RWPE2 (cell line): ENCODE measurements around the gene ASPN.

Experiments used
- ATAC-seq: fragments of 200-7000 bp; cut with Tn5 transposase; 3 replicates; pipeline ENCODE4 v1.9.1; 2021; ENCODE audit warnings: low read depth
- DNase-seq: peaks from one replicate; pipeline ENCODE4 v3.0.0-alpha.2; 2020; ENCODE audit warnings: low spot score
- H3K27ac ChIP-seq: fragments of 450-650 bp; 2 replicates; pipeline ENCODE4 v1.5.1; 2017; ENCODE audit warnings: mild to moderate bottlenecking; ENCODE audit not compliant: poor library complexity, severe bottlenecking
- H3K27me3 ChIP-seq: fragments of 250-450 bp; sonication (Bioruptor Pico); 2 replicates; pipeline ENCODE4 v1.5.1; 2021; ENCODE audit warnings: mild to moderate bottlenecking, moderate library complexity; ENCODE audit not compliant: insufficient read depth, poor library complexity, severe bottlenecking
- H3K36me3 ChIP-seq: fragments of 250-450 bp; sonication (Bioruptor Pico); 2 replicates; pipeline ENCODE4 v1.5.1; 2020; ENCODE audit warnings: low read depth, mild to moderate bottlenecking, moderate library complexity
- H3K4me1 ChIP-seq: fragments of 250-450 bp; sonication (Bioruptor Pico); 2 replicates; pipeline ENCODE4 v1.5.1; 2021; ENCODE audit warnings: mild to moderate bottlenecking, moderate library complexity; ENCODE audit not compliant: insufficient read depth, poor library complexity, severe bottlenecking
- H3K4me3 ChIP-seq: fragments of 250-450 bp; sonication (Bioruptor Pico); 2 replicates; pipeline ENCODE4 v1.5.1; 2021; ENCODE audit warnings: mild to moderate bottlenecking, moderate library complexity; ENCODE audit not compliant: severe bottlenecking
- H3K9me3 ChIP-seq: fragments of 250-450 bp; sonication (Bioruptor Pico); 2 replicates; pipeline ENCODE4 v1.5.1; 2021; ENCODE audit warnings: mild to moderate bottlenecking, moderate library complexity; ENCODE audit not compliant: severe bottlenecking
- CTCF ChIP-seq: fragments of 450-650 bp; IDR thresholded peaks from one replicate; pipeline ENCODE4 v1.5.1; 2017; ENCODE audit warnings: mild to moderate bottlenecking, moderate library complexity; ENCODE audit not compliant: poor library complexity, severe bottlenecking

ASPN gene

DNA sequence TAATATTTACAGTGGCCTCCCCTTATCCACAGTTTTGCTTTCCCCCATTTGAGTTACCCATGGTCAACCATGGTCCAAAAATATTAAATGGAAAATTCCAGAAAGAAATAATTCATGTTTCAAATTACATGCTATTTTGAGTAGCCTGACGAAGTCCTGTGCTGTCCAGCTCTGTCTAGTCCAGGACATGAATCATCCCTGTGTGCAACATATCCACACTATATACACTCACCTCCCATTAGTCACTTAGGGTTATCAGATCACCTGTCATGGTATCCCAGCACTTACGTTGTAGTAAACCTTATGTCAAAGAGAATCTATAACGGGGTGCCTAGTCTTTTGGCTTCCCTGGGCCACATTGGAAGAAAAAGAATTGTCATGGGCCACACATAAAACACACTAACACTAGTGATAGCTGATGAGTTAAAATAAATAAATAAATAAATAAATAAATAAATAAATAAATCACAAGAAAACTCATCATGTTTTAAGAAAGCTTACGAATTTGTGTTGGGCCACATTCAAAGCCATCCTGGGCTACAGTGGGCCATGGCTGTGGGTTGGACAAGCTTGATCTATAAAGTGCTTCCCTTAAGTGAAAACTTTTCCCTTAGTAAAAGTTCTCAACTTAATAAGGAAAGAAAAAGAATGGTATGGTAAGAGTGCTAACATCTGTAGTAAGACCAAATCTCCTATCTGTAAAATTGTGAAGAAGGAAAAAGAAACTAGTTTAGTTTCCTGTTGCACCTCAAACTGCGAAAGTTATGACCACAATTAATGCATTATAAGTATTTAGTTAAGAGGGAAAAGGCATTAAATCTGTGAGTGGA, 42.2 kb downstream of the ASPN start:
- H3K27me3 ChIP-seq = no peaks in the 10 kb centered on the region
- H3K9me3 ChIP-seq = no peaks in the 10 kb centered on the region
- no peak overlapping the region for H3K4me3 ChIP-seq
- TF ChIP-seq CTCF = no peak
- H3K27ac ChIP-seq = peak overlapping the region; percentile 15
- peak; percentile 100 for ATAC-seq
- no peaks in the 10 kb centered on the region for H3K36me3 ChIP-seq
- H3K4me1 ChIP-seq = peaks cover 10% of the 10 kb centered on the region
- DNase-seq = no peak

DNA sequence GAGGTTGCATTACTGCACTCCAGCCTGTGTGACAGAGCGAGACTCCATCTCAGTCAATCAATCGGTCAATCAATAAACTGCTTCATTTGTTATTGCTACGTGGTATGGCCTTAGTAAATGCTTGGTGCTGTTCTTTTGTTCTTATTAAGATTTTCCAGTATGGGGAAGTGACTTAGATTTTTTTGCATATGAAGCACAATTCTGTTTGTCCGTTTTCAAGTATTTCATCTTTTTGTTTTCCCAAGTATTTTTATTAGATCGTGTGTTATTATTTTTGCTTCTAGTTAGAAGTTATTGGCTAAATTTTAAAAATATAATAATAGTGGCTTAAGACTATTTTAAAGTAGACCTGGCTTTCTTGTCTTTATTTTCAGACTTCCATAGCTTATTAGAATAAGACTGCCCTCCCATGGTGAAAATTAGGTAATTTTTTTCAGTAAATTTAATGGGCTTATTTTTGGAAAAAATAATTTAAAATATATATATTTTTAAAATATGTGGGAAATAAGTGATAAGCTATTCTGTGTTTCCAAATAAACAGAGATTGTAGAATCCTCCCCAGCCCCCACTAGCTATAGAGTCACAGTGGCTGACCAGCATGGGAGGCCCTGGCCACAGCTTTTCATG, 43.3 kb downstream of the ASPN start:
- H3K27me3 ChIP-seq = no peaks in the 10 kb centered on the region
- no peak overlapping the region for H3K4me3 ChIP-seq
- no peak for DNase-seq
- peak; percentile 53 for TF ChIP-seq CTCF
- H3K9me3 ChIP-seq = no peaks in the 10 kb centered on the region
- no peaks in the 10 kb centered on the region for H3K36me3 ChIP-seq
- H3K4me1 ChIP-seq = peaks cover 10% of the 10 kb centered on the region
- ATAC-seq = no peak
- no peak overlapping the region for H3K27ac ChIP-seq

GRCh38 chr9:92435263-92435662, 47.0 kb downstream of the ASPN start:
- ATAC-seq (no peak), DNase-seq (no peak)
- no peaks in the 10 kb centered on the region for H3K9me3 ChIP-seq
- H3K27me3 ChIP-seq = no peaks in the 10 kb centered on the region
- no peak overlapping the region for H3K4me3 ChIP-seq
- no peaks in the 10 kb centered on the region for H3K36me3 ChIP-seq
- no peak overlapping the region for H3K27ac ChIP-seq
- peaks cover 10% of the 10 kb centered on the region for H3K4me1 ChIP-seq
- TF ChIP-seq CTCF = no peak

- DNase-seq = no peak
- Histone ChIP-seq H3K27ac (no peak overlapping the region), H3K4me3 (no peak overlapping the region), H3K36me3 (no peaks in the 10 kb centered on the region), H3K9me3 (no peaks in the 10 kb centered on the region), H3K4me1 (no peaks in the 10 kb centered on the region), H3K27me3 (no peaks in the 10 kb centered on the region)
- no peak for ATAC-seq
- no peak for TF ChIP-seq CTCF
Measured at GRCh38 chr9:92432972-92433548, 49.2 kb downstream of the ASPN start.
